ENCODE results near the gene OSBPL8.

GRCh38 chr12:76444408-76444984 lies 115.1 kb downstream of the OSBPL8 start:
- TF ChIP-seq CTCF (IDR thresholded peaks at IDR 0.05) (no peak), POLR2A (IDR thresholded peaks at IDR 0.05) (no peak)

Data from body of pancreas (tissue), 4 donors.